Memory B cell (primary cell): Measurements from ENCODE around the gene LIF.

Experiments
- ATAC-seq: fragments of 150-1000 bp; cut with Tn5 transposase; 2 replicates; pipeline ENCODE4 v1.10.0; 2021; ENCODE audit warnings: low read depth, mild to moderate bottlenecking, moderate library complexity
- DNase-seq, 2 donors: peaks; one replicate each; pipeline ENCODE4 v3.0.0; 2022; ENCODE audit warnings: low spot score in 2 of 2
- H3K27ac Mint-ChIP-seq: one replicate; pipeline ENCODE4 v1.8.0; 2022; ENCODE audit warnings: mild to moderate bottlenecking, moderate library complexity, mixed read lengths
- H3K27me3 Mint-ChIP-seq: one replicate; pipeline ENCODE4 v1.8.0; 2022; ENCODE audit warnings: mixed read lengths
- H3K36me3 Mint-ChIP-seq: one replicate; pipeline ENCODE4 v1.8.0; 2022; ENCODE audit warnings: mild to moderate bottlenecking, mixed read lengths
- H3K4me1 Mint-ChIP-seq: one replicate; pipeline ENCODE4 v1.8.0; 2022; ENCODE audit warnings: mixed read lengths
- H3K4me3 Mint-ChIP-seq: one replicate; pipeline ENCODE4 v1.8.0; 2022; ENCODE audit warnings: mild to moderate bottlenecking, moderate library complexity, mixed read lengths
- H3K9me3 Mint-ChIP-seq: one replicate; pipeline ENCODE4 v1.8.0; 2022; ENCODE audit warnings: mixed read lengths

LIF gene

GRCh38 chr22:30276039-30276438, 29.5 kb upstream of the LIF start:
- Mint-ChIP-seq H3K27me3 (peaks cover 21% of the 10 kb centered on the region), H3K4me1 (peaks cover 10% of the 10 kb centered on the region), H3K9me3 (no peaks in the 10 kb centered on the region), H3K36me3 (peaks cover 3% of the 10 kb centered on the region), H3K27ac (peak overlapping the region; percentile 75), H3K4me3 (peak overlapping the region; percentile 53)
- ATAC-seq: no peak
- DNase-seq: no peak

GRCh38 chr22:30275625-30276024, 29.1 kb upstream of the LIF start:
- peak overlapping the region; percentile 53 for H3K4me3 Mint-ChIP-seq
- H3K9me3 Mint-ChIP-seq: no peaks in the 10 kb centered on the region
- DNase-seq (no peak), ATAC-seq (peak; percentile 56)
- H3K4me1 Mint-ChIP-seq: peaks cover 11% of the 10 kb centered on the region
- H3K27me3 Mint-ChIP-seq: peaks cover 21% of the 10 kb centered on the region
- peaks cover 4% of the 10 kb centered on the region for H3K36me3 Mint-ChIP-seq
- peak overlapping the region; percentile 75 for H3K27ac Mint-ChIP-seq

- no peak for ATAC-seq
- H3K9me3 Mint-ChIP-seq: no peaks in the 10 kb centered on the region
- peaks cover 6% of the 10 kb centered on the region for H3K36me3 Mint-ChIP-seq
- H3K27ac Mint-ChIP-seq: no peak overlapping the region
- H3K4me3 Mint-ChIP-seq: no peak overlapping the region
- H3K4me1 Mint-ChIP-seq: peaks cover 12% of the 10 kb centered on the region
- no peak for DNase-seq
- H3K27me3 Mint-ChIP-seq: peaks cover 18% of the 10 kb centered on the region
Observed at GRCh38 chr22:30274437-30274812, 27.9 kb upstream of the LIF start.

GRCh38 chr22:30273711-30274436, 27.3 kb upstream of the LIF start:
- H3K27me3 Mint-ChIP-seq: peaks cover 17% of the 10 kb centered on the region
- peaks cover 6% of the 10 kb centered on the region for H3K36me3 Mint-ChIP-seq
- ATAC-seq (no peak), DNase-seq (no peak)
- H3K27ac Mint-ChIP-seq: no peak overlapping the region
- peaks cover 12% of the 10 kb centered on the region for H3K4me1 Mint-ChIP-seq
- H3K9me3 Mint-ChIP-seq: no peaks in the 10 kb centered on the region
- no peak overlapping the region for H3K4me3 Mint-ChIP-seq

GRCh38 chr22:30272781-30273601, 26.4 kb upstream of the LIF start:
- H3K4me1 Mint-ChIP-seq: peaks cover 17% of the 10 kb centered on the region
- DNase-seq: no peak
- no peaks in the 10 kb centered on the region for H3K9me3 Mint-ChIP-seq
- H3K36me3 Mint-ChIP-seq: peaks cover 6% of the 10 kb centered on the region
- no peak overlapping the region for H3K27ac Mint-ChIP-seq
- peaks cover 11% of the 10 kb centered on the region for H3K27me3 Mint-ChIP-seq
- no peak for ATAC-seq
- H3K4me3 Mint-ChIP-seq: no peak overlapping the region

GRCh38 chr22:30270832-30271231, 24.3 kb upstream of the LIF start:
- no peak overlapping the region for H3K4me3 Mint-ChIP-seq
- peaks cover 6% of the 10 kb centered on the region for H3K36me3 Mint-ChIP-seq
- no peak overlapping the region for H3K27ac Mint-ChIP-seq
- H3K9me3 Mint-ChIP-seq: no peaks in the 10 kb centered on the region
- H3K27me3 Mint-ChIP-seq: peaks cover 2% of the 10 kb centered on the region
- H3K4me1 Mint-ChIP-seq: peaks cover 22% of the 10 kb centered on the region
- DNase-seq (no peak), ATAC-seq (no peak)

GRCh38 chr22:30268331-30268730, 21.8 kb upstream of the LIF start:
- ATAC-seq: no peak
- DNase-seq: no peak
- Mint-ChIP-seq H3K4me1 (peaks cover 25% of the 10 kb centered on the region), H3K27ac (peak overlapping the region; percentile 97), H3K4me3 (peak overlapping the region; percentile 54), H3K27me3 (no peaks in the 10 kb centered on the region), H3K36me3 (peaks cover 6% of the 10 kb centered on the region), H3K9me3 (no peaks in the 10 kb centered on the region)

- H3K9me3 Mint-ChIP-seq: no peaks in the 10 kb centered on the region
- ATAC-seq: no peak
- DNase-seq: peak in 1 of 2 donors; percentile 37
- H3K36me3 Mint-ChIP-seq: peaks cover 6% of the 10 kb centered on the region
- peak overlapping the region; percentile 88 for H3K4me3 Mint-ChIP-seq
- H3K27me3 Mint-ChIP-seq: no peaks in the 10 kb centered on the region
- peaks cover 28% of the 10 kb centered on the region for H3K4me1 Mint-ChIP-seq
- H3K27ac Mint-ChIP-seq: peak overlapping the region; percentile 97
Observed at GRCh38 chr22:30267382-30268302, 21.1 kb upstream of the LIF start.

GRCh38 chr22:30266445-30267381, 20.2 kb upstream of the LIF start, which contains the start of gene OSM:
Gene OSM (minus strand): TSS chr22:30266851. CDS start chr22:30266799, 52 bp downstream.
- DNase-seq: peak; percentile 58 to 66
- H3K27me3 Mint-ChIP-seq: peaks cover 2% of the 10 kb centered on the region
- H3K4me3 Mint-ChIP-seq: peak within 1 kb of the TSS; percentile 88
- H3K27ac Mint-ChIP-seq: peak within 1 kb of the TSS; percentile 97
- peak; percentile 32 for ATAC-seq
- peaks cover 6% of the 10 kb centered on the region for H3K36me3 Mint-ChIP-seq
- H3K4me1 Mint-ChIP-seq: peaks cover 28% of the 10 kb centered on the region
- H3K9me3 Mint-ChIP-seq: no peaks in the 10 kb centered on the region

GRCh38 chr22:30265823-30266444, 19.4 kb upstream of the LIF start:
- H3K36me3 Mint-ChIP-seq: peaks cover 2% of the 10 kb centered on the region
- peaks cover 3% of the 10 kb centered on the region for H3K27me3 Mint-ChIP-seq
- DNase-seq (peak; percentile 81 to 85), ATAC-seq (peak; percentile 76)
- peak overlapping the region; percentile 88 for H3K4me3 Mint-ChIP-seq
- no peaks in the 10 kb centered on the region for H3K9me3 Mint-ChIP-seq
- H3K4me1 Mint-ChIP-seq: peaks cover 28% of the 10 kb centered on the region
- peak overlapping the region; percentile 97 for H3K27ac Mint-ChIP-seq

GRCh38 chr22:30265131-30265720, 18.7 kb upstream of the LIF start:
- peaks cover 26% of the 10 kb centered on the region for H3K4me1 Mint-ChIP-seq
- DNase-seq (no peak), ATAC-seq (no peak)

GRCh38 chr22:30263883-30264282, 17.3 kb upstream of the LIF start:
- Mint-ChIP-seq H3K4me3 (no peak overlapping the region), H3K27me3 (peaks cover 11% of the 10 kb centered on the region), H3K36me3 (no peaks in the 10 kb centered on the region), H3K27ac (no peak overlapping the region), H3K4me1 (peaks cover 26% of the 10 kb centered on the region), H3K9me3 (no peaks in the 10 kb centered on the region)
- ATAC-seq (no peak), DNase-seq (no peak)

More at GRCh38 chr22:30265131-30265720, 18.7 kb upstream of the LIF start:
- H3K36me3 Mint-ChIP-seq: no peaks in the 10 kb centered on the region
- peaks cover 5% of the 10 kb centered on the region for H3K27me3 Mint-ChIP-seq
- H3K4me3 Mint-ChIP-seq: peak overlapping the region; percentile 88
- H3K27ac Mint-ChIP-seq: peak overlapping the region; percentile 97
- no peaks in the 10 kb centered on the region for H3K9me3 Mint-ChIP-seq
